ENCODE data around the gene DUXA.
"Not testable (repeated sequence)": the region's sequence is repeated elsewhere in the genome, so short reads cannot be mapped to it uniquely, and the experiment has no call there.

Gene DUXA

DNA sequence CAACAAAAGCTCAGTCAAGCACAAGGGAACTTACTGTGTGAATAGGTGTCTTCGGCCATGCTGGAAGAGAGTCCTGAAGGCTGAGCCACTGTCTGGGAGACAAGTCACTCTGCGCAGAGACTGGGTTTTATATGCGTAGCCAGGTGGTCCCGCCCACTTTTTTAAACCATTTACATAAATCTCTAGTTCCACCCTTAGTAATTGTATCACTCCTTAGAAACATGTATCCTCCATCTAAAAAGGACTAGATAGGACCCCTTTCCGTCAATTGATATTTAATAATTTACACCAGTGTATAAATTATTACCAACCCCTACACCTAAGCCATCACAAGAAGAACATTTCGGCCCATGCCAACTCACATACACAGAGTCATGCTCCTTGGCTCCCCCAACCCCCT is at the start of gene DUXA:
TSS of gene DUXA (minus strand) at position 101 of the 400 bp plus-strand sequence. CDS start at position 59, 42 bp downstream.
- no peak for DNase-seq (ENCODE audit: low spot score)
- TF ChIP-seq, protein P1, sequence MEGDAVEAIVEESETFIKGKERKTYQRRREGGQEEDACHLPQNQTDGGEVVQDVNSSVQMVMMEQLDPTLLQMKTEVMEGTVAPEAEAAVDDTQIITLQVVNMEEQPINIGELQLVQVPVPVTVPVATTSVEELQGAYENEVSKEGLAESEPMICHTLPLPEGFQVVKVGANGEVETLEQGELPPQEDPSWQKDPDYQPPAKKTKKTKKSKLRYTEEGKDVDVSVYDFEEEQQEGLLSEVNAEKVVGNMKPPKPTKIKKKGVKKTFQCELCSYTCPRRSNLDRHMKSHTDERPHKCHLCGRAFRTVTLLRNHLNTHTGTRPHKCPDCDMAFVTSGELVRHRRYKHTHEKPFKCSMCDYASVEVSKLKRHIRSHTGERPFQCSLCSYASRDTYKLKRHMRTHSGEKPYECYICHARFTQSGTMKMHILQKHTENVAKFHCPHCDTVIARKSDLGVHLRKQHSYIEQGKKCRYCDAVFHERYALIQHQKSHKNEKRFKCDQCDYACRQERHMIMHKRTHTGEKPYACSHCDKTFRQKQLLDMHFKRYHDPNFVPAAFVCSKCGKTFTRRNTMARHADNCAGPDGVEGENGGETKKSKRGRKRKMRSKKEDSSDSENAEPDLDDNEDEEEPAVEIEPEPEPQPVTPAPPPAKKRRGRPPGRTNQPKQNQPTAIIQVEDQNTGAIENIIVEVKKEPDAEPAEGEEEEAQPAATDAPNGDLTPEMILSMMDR (IDR thresholded peaks at IDR 0.05), result no peak
- no peak within 1 kb of the TSS for H3K4me3 ChIP-seq
- H3K27ac ChIP-seq, result peak within 1 kb of the TSS in 1 of 2 donors; percentile 29

- no peak overlapping the region for H3K27ac ChIP-seq
- H3K4me3 ChIP-seq, result no peak overlapping the region
- peak; percentile 29 for DNase-seq (ENCODE audit: low spot score)
- TF ChIP-seq, protein P1 (IDR thresholded peaks at IDR 0.05), result no peak
Observed at GRCh38 chr19:57212109-57212508, 44.8 kb upstream of the DUXA start.

GRCh38 chr19:57210381-57210780 is 43.1 kb upstream of the DUXA start:
- H3K4me3 ChIP-seq, result no peak overlapping the region
- TF ChIP-seq, protein P1 (IDR thresholded peaks at IDR 0.05), result no peak
- peak; percentile 4 for DNase-seq (ENCODE audit: low spot score)
- no peak overlapping the region for H3K27ac ChIP-seq

DNA sequence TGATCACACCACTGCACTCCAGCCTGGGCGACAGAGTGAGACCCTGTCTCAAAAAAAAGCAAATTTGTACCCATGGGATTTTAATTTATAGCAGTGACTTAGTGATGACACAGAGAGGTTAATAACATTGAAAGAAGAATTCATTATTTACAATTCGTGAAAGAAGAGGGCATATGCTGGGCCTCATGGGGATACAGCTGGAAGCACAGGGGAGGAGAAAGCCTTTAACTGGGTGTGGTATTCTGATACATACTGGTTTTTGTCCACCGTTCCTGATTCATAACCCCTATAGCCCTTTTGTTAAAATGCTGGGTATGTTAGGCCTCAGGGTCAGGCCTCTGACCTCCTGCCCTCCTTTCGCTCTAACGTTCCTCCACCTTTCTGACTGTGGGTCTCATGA is 34.9 kb upstream of the DUXA start:
- DNase-seq (ENCODE audit: low spot score), result no peak
- Histone ChIP-seq H3K4me3 (no peak overlapping the region), H3K27ac (no peak overlapping the region)
- TF ChIP-seq, protein P1 (IDR thresholded peaks at IDR 0.05), result no peak

DNA sequence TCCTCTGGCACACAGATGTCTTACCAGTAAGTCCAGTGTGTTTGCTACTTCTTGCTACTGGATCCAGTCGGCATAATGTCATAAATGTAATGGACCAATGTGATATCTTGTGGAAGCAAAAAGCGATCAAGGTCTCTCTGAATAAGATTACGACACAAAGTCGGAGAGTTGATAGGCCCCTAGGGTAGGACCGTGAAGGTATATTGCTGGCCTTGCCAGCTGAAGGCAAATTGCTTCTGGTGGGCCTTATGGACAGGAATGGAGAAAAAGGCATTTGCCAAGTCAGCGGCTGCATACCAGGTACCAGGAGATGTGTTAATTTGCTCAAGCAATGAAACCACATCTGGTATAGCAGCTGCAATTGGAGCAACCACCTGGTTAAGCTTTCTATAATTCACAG is 30.6 kb upstream of the DUXA start:
- not testable (repeated sequence) for DNase-seq (ENCODE audit: low spot score); H3K4me3 ChIP-seq; H3K27ac ChIP-seq

- TF ChIP-seq, protein P1 (IDR thresholded peaks at IDR 0.05), result no peak
- no peak for DNase-seq (ENCODE audit: low spot score)
- no peak overlapping the region for H3K27ac ChIP-seq
- H3K4me3 ChIP-seq, result peak overlapping the region; percentile 87
Observed at GRCh38 chr19:57192993-57193392, 25.7 kb upstream of the DUXA start.

DNA sequence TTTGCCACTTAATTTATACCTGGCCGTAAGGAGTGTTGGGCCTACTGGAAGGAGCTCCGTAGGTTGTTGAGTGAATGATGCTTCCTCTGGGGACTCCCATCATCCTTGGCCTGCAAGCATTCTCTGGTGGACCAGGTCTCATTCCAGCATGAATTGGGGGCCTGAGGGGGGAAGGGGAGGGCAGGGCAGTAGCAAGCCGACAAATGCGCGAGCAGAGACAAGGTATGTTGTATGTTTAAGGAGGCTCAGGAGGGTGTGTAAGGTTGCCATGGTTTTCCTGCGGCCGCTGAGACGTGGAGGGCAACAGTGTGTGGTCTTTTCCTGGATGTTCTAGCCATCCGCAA is 24.8 kb upstream of the DUXA start:
- TF ChIP-seq, protein P1 (IDR thresholded peaks at IDR 0.05), result no peak
- DNase-seq (ENCODE audit: low spot score), result no peak
- H3K27ac ChIP-seq, result peak overlapping the region; percentile 78 to 86
- peak overlapping the region; percentile 87 for H3K4me3 ChIP-seq
